D721Med (cell line): ENCODE measurements around the gene ZNF70.

Experiments
- DNase-seq: peaks from one replicate; pipeline ENCODE4 v3.0.0; 2011; ENCODE audit warnings: low spot score; ENCODE audit not compliant: insufficient read length
- FAIRE-seq: peaks from 2 replicates; lab custom pipeline; 2011; peaks lifted over from hg19 to GRCh38; lab: Jason Lieb, UNC
- TF ChIP-seq, protein P1 (sequence below): IDR thresholded peaks from 2 replicates; pipeline ENCODE4 v1.5.1; 2012; ENCODE audit warnings: mild to moderate bottlenecking, control low read depth; ENCODE audit not compliant: insufficient read depth; ENCODE audit errors: missing control alignments

The ZNF70 gene

DNA sequence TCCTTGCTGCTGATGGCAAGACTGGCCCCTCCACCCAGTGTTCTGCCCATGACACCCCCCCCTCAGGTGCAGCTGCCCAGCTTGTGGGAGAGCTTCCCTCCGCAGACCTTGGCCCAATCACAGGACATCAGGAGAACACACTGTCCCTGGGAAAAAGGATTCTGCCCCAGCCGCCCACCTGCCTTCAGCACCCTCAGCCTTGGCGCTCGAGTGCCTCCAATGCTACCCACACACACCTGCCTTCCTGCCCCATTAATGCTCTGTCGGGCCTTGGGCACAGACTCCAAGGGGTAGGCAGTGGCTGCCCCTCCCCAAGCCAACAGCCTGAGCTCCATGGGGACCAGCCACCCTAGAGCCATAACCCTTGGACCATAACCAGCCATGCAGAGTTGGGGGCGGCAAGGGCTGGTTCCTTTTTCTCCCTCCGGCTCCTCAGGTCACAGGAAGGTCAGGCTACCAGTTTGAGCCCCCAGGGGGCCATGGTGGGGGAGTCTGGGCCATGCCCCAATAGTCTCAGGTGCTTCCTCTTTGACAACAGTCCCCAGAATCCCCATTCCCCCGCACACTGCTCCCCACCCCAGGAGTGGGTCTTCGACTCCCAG, 1.3 kb upstream of the ZNF70 start:
- TF ChIP-seq, protein P1, sequence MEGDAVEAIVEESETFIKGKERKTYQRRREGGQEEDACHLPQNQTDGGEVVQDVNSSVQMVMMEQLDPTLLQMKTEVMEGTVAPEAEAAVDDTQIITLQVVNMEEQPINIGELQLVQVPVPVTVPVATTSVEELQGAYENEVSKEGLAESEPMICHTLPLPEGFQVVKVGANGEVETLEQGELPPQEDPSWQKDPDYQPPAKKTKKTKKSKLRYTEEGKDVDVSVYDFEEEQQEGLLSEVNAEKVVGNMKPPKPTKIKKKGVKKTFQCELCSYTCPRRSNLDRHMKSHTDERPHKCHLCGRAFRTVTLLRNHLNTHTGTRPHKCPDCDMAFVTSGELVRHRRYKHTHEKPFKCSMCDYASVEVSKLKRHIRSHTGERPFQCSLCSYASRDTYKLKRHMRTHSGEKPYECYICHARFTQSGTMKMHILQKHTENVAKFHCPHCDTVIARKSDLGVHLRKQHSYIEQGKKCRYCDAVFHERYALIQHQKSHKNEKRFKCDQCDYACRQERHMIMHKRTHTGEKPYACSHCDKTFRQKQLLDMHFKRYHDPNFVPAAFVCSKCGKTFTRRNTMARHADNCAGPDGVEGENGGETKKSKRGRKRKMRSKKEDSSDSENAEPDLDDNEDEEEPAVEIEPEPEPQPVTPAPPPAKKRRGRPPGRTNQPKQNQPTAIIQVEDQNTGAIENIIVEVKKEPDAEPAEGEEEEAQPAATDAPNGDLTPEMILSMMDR, result no peak
- DNase-seq (no peak), FAIRE-seq (no peak)

DNA sequence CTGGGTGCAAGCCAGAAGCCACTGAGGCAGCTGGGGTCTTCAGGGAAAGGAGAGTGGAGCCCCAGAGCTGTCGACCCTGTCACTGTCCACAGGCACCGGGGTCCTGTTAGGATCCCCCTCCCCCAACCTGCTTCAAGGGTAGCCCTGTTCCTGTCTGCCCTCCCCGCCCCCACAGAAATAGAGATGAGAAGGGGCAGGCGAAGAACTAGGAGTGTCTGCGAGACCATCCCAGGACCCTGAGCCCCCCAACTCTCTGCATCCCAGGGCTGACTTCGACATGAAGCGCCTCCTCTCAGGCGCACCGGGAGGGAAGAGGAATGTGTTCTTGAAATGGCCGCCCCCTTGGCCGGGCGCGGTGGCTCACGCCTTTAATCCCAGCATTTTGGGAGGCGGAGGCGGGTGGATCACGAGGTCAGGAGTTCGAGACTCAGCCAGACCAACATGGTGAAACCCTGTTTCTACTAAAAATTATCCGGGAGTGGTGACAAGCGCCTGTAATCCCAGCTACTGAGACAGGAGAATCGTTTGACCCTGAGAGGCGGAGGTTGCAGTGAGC, 607 bp upstream of the ZNF70 start:
- TF ChIP-seq, protein P1, result no peak
- DNase-seq (no peak), FAIRE-seq (no peak)

DNA sequence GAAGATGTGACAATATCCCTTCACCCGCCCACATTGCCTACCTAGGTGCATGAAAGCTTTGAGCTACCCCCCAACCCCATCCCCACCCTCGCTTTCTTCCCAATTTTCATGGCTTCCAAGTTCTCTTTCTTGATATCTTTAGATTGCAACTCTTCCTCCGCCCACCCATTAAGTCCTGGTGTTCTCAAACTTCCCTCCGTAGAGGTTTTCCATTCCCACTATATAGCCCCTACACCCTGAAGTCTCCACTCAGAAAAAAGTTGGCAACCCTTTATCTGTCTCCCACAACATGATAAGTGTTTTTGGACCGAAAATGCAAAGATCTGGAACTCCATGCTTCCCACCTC, 572 bp downstream of the ZNF70 start:
- FAIRE-seq (no peak), DNase-seq (no peak)

DNA sequence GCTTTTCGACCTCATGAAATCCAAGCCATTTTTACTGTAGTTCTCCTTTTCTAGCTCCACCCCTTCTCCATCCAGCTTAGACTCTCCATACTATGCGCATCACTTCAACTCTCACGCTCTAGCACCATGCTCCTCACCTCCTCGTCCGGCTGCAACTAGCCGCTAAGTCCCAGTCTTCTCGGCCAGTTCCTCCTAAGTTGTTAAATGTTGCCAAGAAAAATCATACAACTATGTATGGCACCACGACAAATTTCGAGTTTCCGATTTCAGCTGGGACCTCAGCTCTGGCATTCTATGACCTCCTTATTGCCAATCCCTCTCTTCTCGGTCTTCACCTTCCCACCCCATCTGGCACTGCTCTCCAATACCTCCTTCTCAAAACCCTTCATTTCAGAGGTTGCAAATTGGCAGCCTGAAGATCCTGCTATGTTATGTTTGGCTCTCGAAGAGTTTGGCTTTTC, 1.0 kb downstream of the ZNF70 start:
- TF ChIP-seq, protein P1, result no peak
- DNase-seq (no peak), FAIRE-seq (no peak)

More for the DNA sequence above, 572 bp downstream of the ZNF70 start:
- TF ChIP-seq, protein P1, result no peak

DNA sequence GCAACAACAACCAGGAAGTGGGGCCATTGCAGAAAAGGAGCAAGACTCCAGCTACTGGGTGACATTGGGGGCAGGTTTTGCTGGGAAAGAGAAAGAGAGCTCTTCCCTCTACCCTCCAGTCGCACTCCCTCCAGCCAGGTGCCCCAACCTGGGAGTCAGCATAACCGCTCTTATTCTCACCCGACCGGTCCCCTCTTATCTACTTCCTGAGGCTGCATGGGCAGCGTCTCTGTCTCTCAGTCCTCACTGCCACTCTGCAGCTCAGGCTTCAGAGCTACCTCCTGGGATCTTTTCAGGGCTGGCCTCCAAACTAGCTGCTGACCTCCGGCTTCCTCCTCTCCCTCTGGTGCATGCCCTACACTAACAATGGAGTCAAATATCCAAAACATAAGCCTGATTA, 5.1 kb downstream of the ZNF70 start:
- TF ChIP-seq, protein P1, result no peak
- no peak for FAIRE-seq
- no peak for DNase-seq

DNA sequence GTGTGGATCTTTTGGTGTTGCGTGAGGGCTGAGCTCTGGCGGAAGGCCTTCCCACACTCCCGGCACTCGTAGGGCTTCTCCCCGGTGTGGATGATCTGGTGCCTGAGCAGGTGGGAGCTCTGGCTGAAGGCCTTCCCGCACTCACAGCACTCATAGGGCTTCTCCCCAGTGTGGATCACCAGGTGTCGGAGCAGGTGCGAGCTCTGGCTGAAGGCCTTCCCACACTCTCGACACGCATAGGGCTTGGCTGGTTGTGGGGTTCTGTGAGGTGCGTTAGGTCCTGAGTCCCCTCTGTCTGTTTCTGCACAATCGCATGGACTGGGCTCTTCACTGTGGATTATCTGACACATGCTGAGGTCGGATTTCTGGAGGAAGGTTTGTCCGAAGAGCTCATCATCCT, 6.4 kb downstream of the ZNF70 start:
- TF ChIP-seq, protein P1, result no peak
- FAIRE-seq (no peak), DNase-seq (no peak)

DNA sequence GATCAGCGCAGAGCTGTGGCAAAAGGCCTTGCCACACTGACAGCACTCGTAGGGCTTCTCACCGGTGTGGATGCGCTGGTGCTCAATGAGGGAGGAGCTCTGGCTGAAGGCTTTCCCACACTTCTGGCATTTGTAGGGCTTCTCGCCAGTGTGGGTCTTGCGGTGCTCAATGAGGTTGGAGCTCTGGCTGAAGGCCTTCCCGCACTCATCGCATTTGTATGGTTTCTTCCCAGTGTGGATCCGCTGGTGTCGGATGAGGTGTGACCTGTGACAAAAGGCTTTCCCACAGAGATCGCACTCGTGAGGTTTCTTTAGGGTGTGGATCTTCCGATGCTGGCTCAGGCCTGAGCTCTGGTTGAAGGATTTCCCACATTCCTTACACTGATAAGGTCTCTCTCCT, 6.9 kb downstream of the ZNF70 start:
- DNase-seq (no peak), FAIRE-seq (no peak)
- TF ChIP-seq, protein P1, result no peak
